ENCODE measurements around the gene SUSD1. TPM values are rescaled to one million over a fixed set of nuclear protein-coding genes. Genes with fewer than 3 reads are reported as not detected.

Gene SUSD1
- total and polyA plus RNA-seq, 3 experiments from 2014 or later = 5.0 to 18.1 (median 5.3) TPM

DNA sequence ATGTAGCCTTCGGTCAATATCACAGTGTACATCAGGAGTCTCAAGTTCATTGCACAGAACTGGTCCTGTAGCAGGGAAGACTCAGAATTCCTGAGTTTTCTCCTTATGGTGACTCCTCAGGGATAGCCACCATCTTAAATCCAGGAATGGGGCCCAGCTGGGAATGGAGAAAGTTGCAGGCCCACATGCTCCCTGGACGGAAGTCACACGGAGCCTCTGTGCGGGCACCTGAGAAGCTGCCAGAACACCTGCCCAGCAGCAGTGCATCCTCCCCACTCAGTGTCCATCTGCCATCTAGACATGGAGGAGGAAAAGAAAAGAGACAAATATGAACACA, 133.9 kb downstream of the SUSD1 start:
- Mint-ChIP-seq H3K4me1 (peaks cover 29 to 34% (median 29%) of the 10 kb centered on the region in 3 donors), H3K36me3 (peaks cover 11 to 26% (median 17%) of the 10 kb centered on the region in 3 donors), H3K4me3 (no peak overlapping the region), H3K27me3 (no peaks in the 10 kb centered on the region), H3K27ac (no peak overlapping the region), H3K9me3 (no peaks in the 10 kb centered on the region)
- H3K36me3 ChIP-seq (ENCODE audit: insufficient read depth, low read length) = no peaks in the 10 kb centered on the region
- no peak overlapping the region for H3K27ac ChIP-seq (ENCODE audit: low read depth, low read length)
- H3K4me3 ChIP-seq (ENCODE audit: low read length) = no peak overlapping the region
- ChIA-PET POLR2A (no interaction called here), CTCF (no interaction called here)
- H3K27me3 ChIP-seq (ENCODE audit: insufficient read depth, low read length, poor library complexity, severe bottlenecking) = no peaks in the 10 kb centered on the region
- H3K4me1 ChIP-seq (ENCODE audit: insufficient read depth, low read length) = peaks cover 24% of the 10 kb centered on the region
- no peaks in the 10 kb centered on the region for H3K9me3 ChIP-seq (ENCODE audit: low read length)
- no peak for DNase-seq

DNA sequence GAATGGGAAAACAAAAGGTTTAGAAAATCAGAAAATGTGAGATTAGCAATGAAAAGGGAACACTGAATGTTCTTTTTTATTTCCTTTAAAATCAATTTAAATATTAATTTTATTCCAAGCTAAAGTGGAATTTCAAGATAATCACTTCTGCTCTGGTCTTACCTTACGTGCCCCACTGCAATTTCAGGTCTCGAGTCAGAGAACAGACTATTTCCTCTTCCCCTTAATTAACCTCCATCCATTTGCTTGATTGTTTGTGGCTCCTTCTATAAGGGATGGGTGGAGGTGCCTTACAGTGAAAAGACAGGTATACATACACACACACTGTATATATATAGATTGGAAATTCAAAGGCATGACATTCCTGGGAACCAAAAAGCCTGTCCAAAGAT, 137.1 kb downstream of the SUSD1 start:
- peaks cover 50 to 62% (median 53%) of the 10 kb centered on the region in 3 donors for H3K4me1 Mint-ChIP-seq
- H3K27me3 Mint-ChIP-seq = peaks cover 0 to 1% of the 10 kb centered on the region in 2 donors
- ChIA-PET POLR2A (no interaction called here), CTCF (no interaction called here)
- no peak for DNase-seq
- no peaks in the 10 kb centered on the region for H3K9me3 Mint-ChIP-seq
- peaks cover 34% of the 10 kb centered on the region for H3K4me1 ChIP-seq (ENCODE audit: insufficient read depth, low read length)
- H3K27me3 ChIP-seq (ENCODE audit: insufficient read depth, low read length, poor library complexity, severe bottlenecking) = no peaks in the 10 kb centered on the region
- no peaks in the 10 kb centered on the region for H3K9me3 ChIP-seq (ENCODE audit: low read length)
- peak overlapping the region; percentile 48 for H3K4me3 ChIP-seq (ENCODE audit: low read length)
- peak overlapping the region; percentile 2 to 80 (median 68) for H3K4me3 Mint-ChIP-seq
- H3K27ac ChIP-seq (ENCODE audit: low read depth, low read length) = no peak overlapping the region
- H3K27ac Mint-ChIP-seq = peak overlapping the region in 7 of 8 donors; percentile 10 to 80 (median 54)
- no peaks in the 10 kb centered on the region for H3K36me3 ChIP-seq (ENCODE audit: insufficient read depth, low read length)
- peaks cover 8 to 15% (median 11%) of the 10 kb centered on the region in 3 donors for H3K36me3 Mint-ChIP-seq

- ChIA-PET POLR2A (no interaction called here), CTCF (no interaction called here)
- Histone ChIP-seq H3K4me3 (ENCODE audit: low read length) (no peak overlapping the region), H3K27me3 (ENCODE audit: insufficient read depth, low read length, poor library complexity, severe bottlenecking) (no peaks in the 10 kb centered on the region), H3K27ac (ENCODE audit: low read depth, low read length) (no peak overlapping the region), H3K36me3 (ENCODE audit: insufficient read depth, low read length) (no peaks in the 10 kb centered on the region), H3K9me3 (ENCODE audit: low read length) (no peaks in the 10 kb centered on the region), H3K4me1 (ENCODE audit: insufficient read depth, low read length) (peaks cover 34% of the 10 kb centered on the region)
- Mint-ChIP-seq H3K27me3 (peaks cover 0 to 1% of the 10 kb centered on the region in 2 donors), H3K36me3 (peaks cover 8 to 15% (median 11%) of the 10 kb centered on the region in 3 donors), H3K27ac (peak overlapping the region in 7 of 8 donors; percentile 10 to 87 (median 65)), H3K4me3 (peak overlapping the region; percentile 2 to 80 (median 68)), H3K9me3 (no peaks in the 10 kb centered on the region), H3K4me1 (peaks cover 50 to 64% (median 54%) of the 10 kb centered on the region in 3 donors)
- peak; percentile 37 to 85 (median 80) for DNase-seq
These were observed 137.6 kb downstream of the SUSD1 start for GRCh38 chr9:112037281-112038016.

DNA sequence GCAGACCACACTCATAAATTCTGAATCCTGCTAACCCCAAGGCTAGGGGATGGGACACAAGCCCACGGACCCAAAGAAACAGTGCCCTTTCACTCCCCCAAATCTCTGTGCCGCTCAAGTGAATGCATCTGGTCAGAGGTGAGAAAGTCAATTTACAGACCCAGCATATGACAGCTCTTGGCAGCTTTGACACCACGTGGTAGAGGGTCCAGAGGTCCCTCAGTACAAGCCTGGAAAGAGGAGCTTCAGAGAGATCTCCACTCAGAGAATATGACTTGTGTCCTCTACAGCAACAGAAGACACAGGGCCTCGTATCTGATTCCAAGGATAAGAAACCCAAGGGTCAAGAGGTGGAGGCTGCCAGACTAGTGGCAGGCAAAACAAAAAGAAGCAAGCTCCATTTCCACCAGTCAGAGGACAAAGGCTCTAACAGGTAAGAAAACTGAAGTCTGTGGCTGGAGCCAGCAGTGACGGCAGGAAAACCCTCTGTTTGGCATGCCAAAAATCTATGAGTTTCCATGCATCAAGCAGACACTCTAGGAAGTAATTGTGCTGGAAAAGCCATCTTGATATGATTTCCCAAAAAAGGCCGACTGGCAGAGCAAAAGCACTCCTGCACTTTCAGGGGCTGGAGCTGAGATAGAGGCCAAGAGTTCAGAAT, 139.8 kb downstream of the SUSD1 start:
- Mint-ChIP-seq H3K9me3 (peaks cover 0 to 2% (median 0%) of the 10 kb centered on the region in 5 donors), H3K27ac (peak overlapping the region in 2 of 8 donors; percentile 3 to 32), H3K27me3 (peaks cover 0 to 1% of the 10 kb centered on the region in 2 donors), H3K4me1 (peaks cover 51 to 79% (median 65%) of the 10 kb centered on the region in 3 donors), H3K36me3 (peaks cover under 1 to 4% (median 2%) of the 10 kb centered on the region in 3 donors), H3K4me3 (no peak overlapping the region)
- Histone ChIP-seq H3K27me3 (ENCODE audit: insufficient read depth, low read length, poor library complexity, severe bottlenecking) (no peaks in the 10 kb centered on the region), H3K4me3 (ENCODE audit: low read length) (no peak overlapping the region), H3K36me3 (ENCODE audit: insufficient read depth, low read length) (no peaks in the 10 kb centered on the region), H3K9me3 (ENCODE audit: low read length) (no peaks in the 10 kb centered on the region), H3K27ac (ENCODE audit: low read depth, low read length) (no peak overlapping the region), H3K4me1 (ENCODE audit: insufficient read depth, low read length) (peaks cover 34% of the 10 kb centered on the region)
- POLR2A ChIA-PET = interaction anchor here (1.6 kb wide), 1 partner anchor 138 kb away, joined by 3 read pairs; the partner anchor contains the start of gene UGCG
- no peak for DNase-seq
- CTCF ChIA-PET = no interaction called here

DNA sequence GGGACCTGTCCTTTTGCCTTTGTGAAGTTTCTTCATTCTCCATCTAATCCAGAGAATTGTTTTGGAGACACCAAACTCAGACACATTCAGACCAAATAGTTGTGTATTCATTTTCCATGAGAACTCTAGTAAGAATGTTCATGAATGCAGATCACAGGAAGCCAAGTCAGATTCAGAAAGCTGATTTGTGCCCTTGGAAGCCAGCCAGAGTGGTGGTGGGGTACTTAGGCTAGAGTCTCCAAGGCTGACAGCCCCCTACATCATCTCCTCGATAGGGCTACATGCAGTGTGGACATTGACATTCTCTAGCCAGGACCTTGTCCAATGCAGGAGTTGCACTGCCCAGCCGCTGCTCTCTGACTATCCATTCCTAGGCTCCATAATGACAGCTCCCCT, 140.9 kb downstream of the SUSD1 start:
- CTCF ChIA-PET = no interaction called here
- peaks cover 0 to 4% (median 0%) of the 10 kb centered on the region in 3 donors for H3K36me3 Mint-ChIP-seq

DNA sequence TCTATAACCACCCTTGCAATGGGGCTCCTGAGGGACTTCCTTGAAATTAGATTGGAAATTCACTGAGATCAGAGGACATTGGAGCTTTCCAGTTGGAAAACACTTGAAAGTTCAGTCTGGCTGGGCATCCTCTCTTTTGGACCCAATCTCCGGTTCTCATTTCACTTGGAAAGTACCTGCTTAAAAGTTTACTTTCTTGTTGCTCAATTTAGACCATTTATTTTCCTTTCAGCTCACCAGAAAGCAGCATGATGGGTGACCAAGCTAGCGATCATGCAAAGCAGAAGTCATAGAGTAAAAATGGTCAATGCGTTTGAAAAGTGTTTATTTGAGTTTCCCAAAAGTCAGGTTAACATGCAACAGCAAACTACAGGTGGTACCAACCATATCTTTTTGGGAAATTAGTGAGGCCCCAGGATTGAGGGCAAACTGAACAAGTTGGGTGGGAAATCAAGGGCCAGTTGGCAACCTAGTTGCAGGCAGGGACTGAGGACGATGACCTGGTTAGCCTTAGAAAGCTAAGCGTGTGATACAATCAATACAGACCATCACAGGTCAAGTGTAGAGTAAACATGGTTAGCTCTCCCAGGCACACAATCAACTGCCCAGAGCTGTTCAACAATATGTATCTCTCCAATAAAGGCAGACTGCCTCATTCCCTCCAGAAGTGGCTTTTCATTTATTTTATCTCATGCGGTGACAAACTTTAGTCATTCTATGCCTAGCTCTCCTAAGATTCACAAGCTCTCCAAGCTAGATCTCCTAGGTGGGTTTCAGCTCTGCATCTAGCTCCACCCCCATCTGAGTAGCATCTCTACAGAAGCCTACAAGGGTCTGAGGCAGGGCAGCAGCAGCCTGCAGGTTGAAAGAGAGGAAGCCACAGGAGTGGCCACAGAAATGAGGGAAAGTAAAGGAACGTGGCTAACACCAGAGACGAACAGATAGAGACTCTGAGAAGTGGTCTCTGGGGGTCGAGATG, 141.6 kb downstream of the SUSD1 start:
- no peak overlapping the region for H3K27ac Mint-ChIP-seq
- peaks cover 30% of the 10 kb centered on the region for H3K4me1 ChIP-seq (ENCODE audit: insufficient read depth, low read length)
- peaks cover 0 to 4% (median 0%) of the 10 kb centered on the region in 3 donors for H3K36me3 Mint-ChIP-seq
- peaks cover 55 to 84% (median 69%) of the 10 kb centered on the region in 3 donors for H3K4me1 Mint-ChIP-seq
- no peaks in the 10 kb centered on the region for H3K27me3 ChIP-seq (ENCODE audit: insufficient read depth, low read length, poor library complexity, severe bottlenecking)
- H3K9me3 Mint-ChIP-seq = peaks cover 0 to 2% (median 0%) of the 10 kb centered on the region in 5 donors
- POLR2A ChIA-PET = interaction anchor here (0.5 kb wide), 1 partner anchor 24 kb away, joined by 5 read pairs; no protein-coding TSS in a partner anchor
- H3K4me3 Mint-ChIP-seq = peak overlapping the region in 1 of 7 donors; percentile 7
- CTCF ChIA-PET = no interaction called here
- no peak for DNase-seq
- no peaks in the 10 kb centered on the region for H3K36me3 ChIP-seq (ENCODE audit: insufficient read depth, low read length)
- no peak overlapping the region for H3K27ac ChIP-seq (ENCODE audit: low read depth, low read length)
- H3K27me3 Mint-ChIP-seq = peaks cover 0 to 1% of the 10 kb centered on the region in 2 donors
- H3K4me3 ChIP-seq (ENCODE audit: low read length) = no peak overlapping the region
- H3K9me3 ChIP-seq (ENCODE audit: low read length) = no peaks in the 10 kb centered on the region

More for the DNA sequence above, 140.9 kb downstream of the SUSD1 start:
- Mint-ChIP-seq H3K4me3 (no peak overlapping the region), H3K27ac (no peak overlapping the region), H3K4me1 (peaks cover 52 to 82% (median 68%) of the 10 kb centered on the region in 3 donors), H3K27me3 (peaks cover 0 to 1% of the 10 kb centered on the region in 2 donors), H3K9me3 (peaks cover 0 to 2% (median 0%) of the 10 kb centered on the region in 5 donors)
- H3K36me3 ChIP-seq (ENCODE audit: insufficient read depth, low read length) = no peaks in the 10 kb centered on the region
- H3K9me3 ChIP-seq (ENCODE audit: low read length) = no peaks in the 10 kb centered on the region
- H3K4me1 ChIP-seq (ENCODE audit: insufficient read depth, low read length) = peaks cover 34% of the 10 kb centered on the region
- H3K27me3 ChIP-seq (ENCODE audit: insufficient read depth, low read length, poor library complexity, severe bottlenecking) = no peaks in the 10 kb centered on the region
- no peak for DNase-seq
- POLR2A ChIA-PET = interaction anchor here (1.6 kb wide), 1 partner anchor 137 kb away, joined by 3 read pairs; the partner anchor contains the start of gene UGCG
- H3K4me3 ChIP-seq (ENCODE audit: low read length) = no peak overlapping the region
- no peak overlapping the region for H3K27ac ChIP-seq (ENCODE audit: low read depth, low read length)

DNA sequence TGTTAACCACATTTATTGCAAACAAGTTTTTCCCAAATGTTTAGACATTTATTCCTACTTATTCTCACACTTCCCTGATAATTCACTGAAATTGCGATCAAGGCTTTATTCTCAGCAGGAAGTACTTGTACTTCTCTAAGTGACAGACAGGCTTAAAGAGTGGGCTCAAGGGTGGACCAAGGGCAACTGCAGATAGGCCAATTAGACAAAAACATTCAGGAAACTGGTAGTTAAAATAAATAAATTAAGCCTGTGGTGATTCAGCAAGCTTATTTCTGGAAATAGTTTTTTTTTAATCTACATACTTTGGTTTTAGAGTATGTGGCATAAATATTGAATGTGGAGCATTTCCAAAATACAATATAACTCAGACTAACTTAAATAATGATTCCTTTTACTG, 142.4 kb downstream of the SUSD1 start:
- no peak overlapping the region for H3K27ac Mint-ChIP-seq

More for the DNA sequence above, 142.4 kb downstream of the SUSD1 start:
- peaks cover 0 to 5% of the 10 kb centered on the region in 2 donors for H3K27me3 Mint-ChIP-seq
- POLR2A ChIA-PET = no interaction called here
- no peaks in the 10 kb centered on the region for H3K36me3 ChIP-seq (ENCODE audit: insufficient read depth, low read length)
- H3K4me1 ChIP-seq (ENCODE audit: insufficient read depth, low read length) = peaks cover 24% of the 10 kb centered on the region
- no peaks in the 10 kb centered on the region for H3K27me3 ChIP-seq (ENCODE audit: insufficient read depth, low read length, poor library complexity, severe bottlenecking)
- peaks cover 0 to 2% (median 0%) of the 10 kb centered on the region in 5 donors for H3K9me3 Mint-ChIP-seq
- H3K4me3 ChIP-seq (ENCODE audit: low read length) = no peak overlapping the region
- H3K27ac ChIP-seq (ENCODE audit: low read depth, low read length) = no peak overlapping the region
- no peak for DNase-seq
- CTCF ChIA-PET = no interaction called here
- peaks cover 52 to 84% (median 66%) of the 10 kb centered on the region in 3 donors for H3K4me1 Mint-ChIP-seq
- no peaks in the 10 kb centered on the region for H3K9me3 ChIP-seq (ENCODE audit: low read length)
- peaks cover 0 to 4% (median 4%) of the 10 kb centered on the region in 3 donors for H3K36me3 Mint-ChIP-seq
- no peak overlapping the region for H3K4me3 Mint-ChIP-seq

All from CD8-positive, alpha-beta memory T cell (primary cell).